Stimulated activated naive CD8-positive, alpha-beta T cell treated with anti-CD3 and anti-CD28 coated beads, Interleukin-15, amount 100 ng/mL, for 72 hours (primary cell): ENCODE results near the gene ATP11C.

ENCODE experiments used
- ATAC-seq: fragments of 150-1000 bp; cut with Tn5 transposase; 2 replicates; pipeline ENCODE4 v1.10.0; 2021; ENCODE audit warnings: mild to moderate bottlenecking, moderate library complexity
- DNase-seq, 2 donors: peaks; one replicate each; pipeline ENCODE4 v3.0.0; 2021 to 2022
- H3K27ac Mint-ChIP-seq, 2 donors: one replicate each; pipeline ENCODE4 v1.8.0; 2022; ENCODE audit warnings: mild to moderate bottlenecking in 2 of 2, mixed read lengths in 2 of 2, moderate library complexity in 2 of 2
- H3K27me3 Mint-ChIP-seq: one replicate; pipeline ENCODE4 v1.8.0; 2022; ENCODE audit warnings: mixed read lengths
- H3K4me1 Mint-ChIP-seq: one replicate; pipeline ENCODE4 v1.8.0; 2022; ENCODE audit warnings: mild to moderate bottlenecking, mixed read lengths
- H3K4me3 Mint-ChIP-seq, 2 donors: one replicate each; pipeline ENCODE4 v1.8.0; 2022; ENCODE audit warnings: mild to moderate bottlenecking in 2 of 2, mixed read lengths in 2 of 2, moderate library complexity in 1 of 2
- H3K9me3 Mint-ChIP-seq, 2 donors: one replicate each; pipeline ENCODE4 v1.8.0; 2022; ENCODE audit warnings: mixed read lengths in 2 of 2

The ATP11C gene

DNA sequence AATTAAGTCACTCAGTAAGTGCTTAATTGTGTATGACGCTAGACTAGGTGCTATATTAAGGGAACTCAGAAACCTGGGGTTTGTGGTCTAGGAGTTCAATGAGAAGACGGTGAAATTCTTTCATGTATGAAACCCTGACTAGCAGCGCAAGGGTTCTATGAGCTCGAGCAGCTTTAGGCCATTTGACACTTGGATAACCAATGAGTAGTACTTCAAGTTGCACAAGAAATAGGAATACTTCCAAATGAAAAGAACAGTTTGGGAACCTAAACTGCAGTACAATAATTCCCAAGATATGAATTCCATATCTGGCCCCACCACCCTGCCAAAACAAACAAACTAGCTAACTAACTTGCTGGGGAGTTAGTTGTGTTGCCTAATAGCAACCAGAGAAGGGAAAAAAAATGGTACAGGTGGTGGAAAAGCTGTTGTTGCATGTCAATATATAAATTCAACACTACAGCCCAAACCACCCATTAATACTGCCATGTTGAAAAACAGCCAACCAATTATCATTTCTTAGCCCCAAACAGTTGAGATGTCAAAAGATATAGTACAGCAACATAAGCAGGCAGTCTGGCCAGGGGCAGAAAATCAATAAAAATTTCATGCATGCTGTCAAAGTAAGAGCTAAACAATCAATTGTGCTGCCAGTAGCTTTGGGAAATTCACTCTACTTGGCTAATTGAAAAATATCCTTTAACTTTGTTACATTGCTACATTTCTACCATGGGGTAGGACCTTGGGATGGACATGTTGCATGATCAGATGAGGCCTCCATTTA, 170.3 kb downstream of the ATP11C start:
- Mint-ChIP-seq H3K4me3 (no peak overlapping the region), H3K27ac (no peak overlapping the region), H3K9me3 (no peaks in the 10 kb centered on the region), H3K27me3 (no peaks in the 10 kb centered on the region), H3K4me1 (no peaks in the 10 kb centered on the region)
- no peak for ATAC-seq
- DNase-seq, result no peak

DNA sequence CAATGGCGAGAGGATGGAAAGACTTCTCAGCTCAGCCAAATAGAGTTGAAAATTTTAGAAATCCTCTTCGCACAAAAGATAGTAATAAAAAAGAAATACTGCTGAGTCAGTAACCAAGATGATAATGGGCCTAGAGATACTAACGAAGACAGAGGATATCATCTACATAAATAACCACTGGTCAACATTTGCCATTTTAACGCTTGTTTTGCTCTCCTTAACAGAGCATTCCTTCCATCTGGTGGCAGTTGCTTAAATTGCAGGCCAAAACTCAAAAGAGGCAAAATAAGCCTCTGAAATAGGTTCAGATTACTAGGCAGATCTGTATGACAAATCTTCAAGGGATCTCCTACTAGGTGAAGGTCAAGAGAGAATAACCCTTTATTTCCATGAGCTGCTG, 173.2 kb downstream of the ATP11C start:
- H3K9me3 Mint-ChIP-seq, result no peaks in the 10 kb centered on the region
- no peaks in the 10 kb centered on the region for H3K27me3 Mint-ChIP-seq
- no peaks in the 10 kb centered on the region for H3K4me1 Mint-ChIP-seq
- DNase-seq (no peak), ATAC-seq (no peak)
- H3K27ac Mint-ChIP-seq, result no peak overlapping the region
- H3K4me3 Mint-ChIP-seq, result no peak overlapping the region

DNA sequence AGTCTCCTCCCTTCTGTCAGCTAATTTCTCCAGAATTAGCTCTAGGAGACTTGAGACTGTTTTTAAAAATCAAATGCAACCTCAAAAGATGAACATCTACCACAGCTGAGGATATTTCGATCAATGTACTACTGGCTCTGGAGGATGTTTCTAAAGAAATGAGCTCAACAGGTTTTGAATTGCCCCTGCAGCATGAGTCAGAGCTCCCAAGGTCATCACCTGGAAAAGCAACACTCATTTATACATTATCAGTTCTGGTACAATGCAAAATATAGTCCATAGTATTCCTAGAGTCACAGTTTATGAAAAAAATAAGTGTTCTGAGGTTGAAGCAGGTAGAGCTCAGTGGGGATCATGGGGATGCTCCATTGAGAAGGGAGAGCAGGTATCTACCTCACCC, 174.0 kb downstream of the ATP11C start:
- DNase-seq (no peak), ATAC-seq (no peak)
- H3K9me3 Mint-ChIP-seq, result no peaks in the 10 kb centered on the region
- no peaks in the 10 kb centered on the region for H3K4me1 Mint-ChIP-seq
- no peak overlapping the region for H3K4me3 Mint-ChIP-seq
- no peak overlapping the region for H3K27ac Mint-ChIP-seq
- H3K27me3 Mint-ChIP-seq, result no peaks in the 10 kb centered on the region

DNA sequence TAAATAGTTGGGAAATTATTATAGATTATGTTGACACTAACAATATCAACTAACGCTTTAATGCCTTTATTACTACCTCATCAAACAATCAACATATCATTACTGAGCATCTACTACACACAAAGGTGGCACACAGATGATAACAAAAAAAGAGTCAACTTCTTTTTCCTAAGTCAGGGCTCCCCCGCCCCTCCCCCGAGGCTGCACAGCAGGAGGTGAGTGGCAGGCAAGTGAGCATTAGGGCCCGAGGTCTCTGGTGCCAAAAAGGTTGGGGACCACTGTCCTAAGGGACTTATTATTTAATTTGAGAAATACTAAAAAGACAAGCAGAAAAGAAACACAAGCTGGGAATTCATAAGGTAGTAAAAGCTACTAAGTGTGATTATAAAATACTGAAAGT, 174.6 kb downstream of the ATP11C start:
- DNase-seq, result no peak
- Mint-ChIP-seq H3K27me3 (no peaks in the 10 kb centered on the region), H3K4me3 (no peak overlapping the region), H3K9me3 (no peaks in the 10 kb centered on the region), H3K27ac (no peak overlapping the region), H3K4me1 (no peaks in the 10 kb centered on the region)
- ATAC-seq, result no peak

DNA sequence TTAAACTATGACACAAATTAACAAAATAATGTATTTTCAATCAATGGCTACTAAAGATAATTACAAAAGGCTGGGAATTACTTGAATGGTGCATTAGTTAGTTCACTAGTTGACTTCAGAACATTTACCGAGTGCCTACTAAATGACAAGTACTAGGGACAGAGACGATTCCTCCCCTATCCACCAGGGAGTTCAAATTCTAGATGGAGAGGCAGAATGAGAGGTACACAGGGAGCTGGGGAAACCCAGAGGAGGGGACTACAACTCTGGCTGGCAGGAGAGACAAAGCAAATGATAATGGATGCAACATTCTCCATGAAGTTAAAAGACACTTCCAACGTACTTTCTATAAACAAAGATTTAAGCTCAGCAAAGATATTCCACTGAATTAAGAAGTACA, 181.8 kb downstream of the ATP11C start:
- ATAC-seq (no peak), DNase-seq (no peak)
- Mint-ChIP-seq H3K27me3 (no peaks in the 10 kb centered on the region), H3K4me3 (no peak overlapping the region), H3K9me3 (no peaks in the 10 kb centered on the region), H3K4me1 (no peaks in the 10 kb centered on the region), H3K27ac (no peak overlapping the region)

DNA sequence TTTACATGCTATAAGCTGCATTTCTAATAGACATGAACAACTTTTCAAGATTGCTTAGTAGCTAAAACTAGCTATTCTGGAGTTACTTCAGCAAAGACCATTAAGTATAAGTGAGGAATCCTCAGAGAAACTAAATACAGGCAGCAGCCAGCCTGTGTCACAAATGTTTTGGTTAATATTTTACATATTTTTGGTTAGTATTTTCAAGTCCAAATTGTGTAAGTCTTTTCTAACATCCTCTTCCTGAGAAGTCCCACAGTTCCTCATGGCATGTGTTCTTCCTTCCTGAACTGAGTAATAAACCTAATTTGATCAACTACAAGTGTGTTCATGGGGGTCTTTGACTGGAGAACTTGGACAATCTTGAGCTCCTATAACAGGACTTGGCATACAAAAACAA, 182.5 kb downstream of the ATP11C start:
- Mint-ChIP-seq H3K4me1 (no peaks in the 10 kb centered on the region), H3K4me3 (no peak overlapping the region), H3K27me3 (no peaks in the 10 kb centered on the region), H3K27ac (no peak overlapping the region), H3K9me3 (no peaks in the 10 kb centered on the region)
- no peak for DNase-seq
- no peak for ATAC-seq

DNA sequence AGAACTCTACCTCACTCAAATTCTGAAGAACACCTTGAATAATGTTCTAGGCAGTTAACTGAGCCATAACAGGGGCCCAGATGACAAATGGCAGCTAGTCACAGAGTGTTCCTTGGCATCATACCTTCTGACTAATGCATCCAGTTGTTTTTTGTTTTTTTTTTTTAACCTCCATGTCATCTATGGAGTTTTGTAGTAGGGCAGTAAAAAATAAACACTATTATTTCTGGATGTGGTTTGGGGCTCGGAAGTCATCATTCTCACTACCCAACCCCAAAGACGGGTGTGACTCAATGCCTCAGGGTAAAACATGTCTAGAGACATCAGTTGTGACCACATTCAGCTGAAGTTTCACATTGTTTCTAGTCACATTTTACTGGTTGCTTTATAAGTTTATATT, 193.7 kb downstream of the ATP11C start:
- H3K9me3 Mint-ChIP-seq, result no peaks in the 10 kb centered on the region
- peak; percentile 98 for ATAC-seq
- peaks cover 10% of the 10 kb centered on the region for H3K4me1 Mint-ChIP-seq
- no peaks in the 10 kb centered on the region for H3K27me3 Mint-ChIP-seq
- H3K27ac Mint-ChIP-seq, result no peak overlapping the region
- no peak overlapping the region for H3K4me3 Mint-ChIP-seq
- peak; percentile 10 to 47 for DNase-seq

DNA sequence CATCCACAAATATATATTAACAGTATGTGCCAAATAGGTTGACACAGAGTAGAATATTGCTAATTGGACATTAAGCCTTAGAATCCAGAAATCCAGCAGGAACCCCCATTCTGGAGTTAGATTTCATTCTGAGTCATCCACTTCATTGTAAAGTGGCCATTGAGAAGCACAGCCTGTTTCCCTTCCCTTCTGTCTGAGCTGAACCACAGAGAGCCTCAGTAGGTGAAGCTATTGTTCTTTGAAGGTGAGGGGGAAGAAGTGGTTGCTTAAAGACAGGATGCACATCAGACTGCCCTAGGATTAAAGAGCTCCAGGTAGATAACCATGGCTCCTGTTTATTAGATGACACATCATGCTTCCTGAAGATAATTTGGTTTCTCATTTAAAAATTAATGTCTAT, 194.3 kb downstream of the ATP11C start:
- DNase-seq (no peak), ATAC-seq (no peak)
- no peaks in the 10 kb centered on the region for H3K9me3 Mint-ChIP-seq
- no peaks in the 10 kb centered on the region for H3K27me3 Mint-ChIP-seq
- no peak overlapping the region for H3K4me3 Mint-ChIP-seq
- H3K27ac Mint-ChIP-seq, result no peak overlapping the region
- peaks cover 10% of the 10 kb centered on the region for H3K4me1 Mint-ChIP-seq

DNA sequence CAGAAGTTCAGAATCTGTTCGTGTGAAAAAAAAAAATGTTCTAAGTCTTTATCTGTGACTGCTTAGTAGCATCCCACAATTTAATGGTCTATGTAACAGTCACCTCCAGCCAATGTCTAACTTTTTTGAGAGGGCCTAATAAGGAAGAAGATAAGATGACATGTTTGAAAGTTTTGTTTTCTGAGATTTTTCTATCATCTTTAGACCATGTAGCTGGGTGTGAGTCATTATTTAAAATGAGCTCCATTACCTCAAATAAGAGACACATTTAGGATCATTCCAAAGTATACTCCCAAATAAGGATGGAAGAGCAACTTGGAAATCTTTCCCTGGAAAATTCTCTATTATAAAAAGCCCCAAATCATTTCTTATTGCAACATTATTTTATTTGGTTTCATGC, 196.7 kb downstream of the ATP11C start:
- no peak for DNase-seq
- no peaks in the 10 kb centered on the region for H3K27me3 Mint-ChIP-seq
- H3K9me3 Mint-ChIP-seq, result no peaks in the 10 kb centered on the region
- ATAC-seq, result no peak
- H3K27ac Mint-ChIP-seq, result no peak overlapping the region
- no peak overlapping the region for H3K4me3 Mint-ChIP-seq
- peaks cover 10% of the 10 kb centered on the region for H3K4me1 Mint-ChIP-seq

DNA sequence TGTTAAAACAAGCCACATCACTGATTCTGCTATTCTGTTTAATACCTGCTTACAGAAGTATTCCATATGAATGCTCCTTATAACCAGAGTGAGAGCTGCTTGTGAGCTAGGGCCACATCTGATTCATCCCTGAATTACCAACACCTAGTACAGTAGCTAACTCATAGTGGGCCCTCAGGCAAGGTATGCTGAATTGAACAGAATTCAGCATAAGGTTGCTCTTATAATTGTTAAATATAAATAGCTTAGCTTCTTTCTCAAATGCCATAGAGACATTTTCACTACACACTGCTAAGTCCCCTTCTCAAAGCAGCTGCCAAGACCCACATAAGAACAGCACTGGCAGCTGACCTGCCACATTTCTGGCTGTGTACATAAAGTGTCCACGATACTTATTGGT, 197.9 kb downstream of the ATP11C start:
- Mint-ChIP-seq H3K4me3 (no peak overlapping the region), H3K27ac (no peak overlapping the region)

DNA sequence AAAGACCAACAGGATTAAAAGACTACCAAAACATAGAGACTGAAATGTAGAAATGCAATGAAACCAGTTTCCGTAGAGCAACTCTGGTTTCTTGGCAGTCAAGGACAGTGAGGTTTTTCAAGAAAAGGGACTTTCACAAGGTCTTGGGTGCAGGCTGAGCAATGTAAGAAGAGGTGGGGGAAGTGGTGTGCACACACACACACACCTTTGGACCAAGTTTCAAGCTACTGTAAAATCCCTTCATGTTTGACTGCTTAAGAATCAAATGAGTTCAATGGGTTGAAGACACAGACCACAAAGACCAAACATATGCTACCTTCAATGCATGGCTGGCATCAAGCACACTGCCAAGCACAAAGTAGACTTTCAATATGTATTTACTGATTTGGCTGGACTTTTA, 207.1 kb downstream of the ATP11C start:
- H3K9me3 Mint-ChIP-seq, result no peaks in the 10 kb centered on the region
- DNase-seq (peak; percentile 1 to 32), ATAC-seq (peak; percentile 99)
- no peak overlapping the region for H3K27ac Mint-ChIP-seq
- H3K27me3 Mint-ChIP-seq, result no peaks in the 10 kb centered on the region
- peaks cover 11% of the 10 kb centered on the region for H3K4me1 Mint-ChIP-seq
- no peak overlapping the region for H3K4me3 Mint-ChIP-seq

More for the DNA sequence above, 197.9 kb downstream of the ATP11C start:
- no peak for ATAC-seq
- Mint-ChIP-seq H3K9me3 (no peaks in the 10 kb centered on the region), H3K27me3 (no peaks in the 10 kb centered on the region), H3K4me1 (peaks cover 6% of the 10 kb centered on the region)
- DNase-seq, result no peak

DNA sequence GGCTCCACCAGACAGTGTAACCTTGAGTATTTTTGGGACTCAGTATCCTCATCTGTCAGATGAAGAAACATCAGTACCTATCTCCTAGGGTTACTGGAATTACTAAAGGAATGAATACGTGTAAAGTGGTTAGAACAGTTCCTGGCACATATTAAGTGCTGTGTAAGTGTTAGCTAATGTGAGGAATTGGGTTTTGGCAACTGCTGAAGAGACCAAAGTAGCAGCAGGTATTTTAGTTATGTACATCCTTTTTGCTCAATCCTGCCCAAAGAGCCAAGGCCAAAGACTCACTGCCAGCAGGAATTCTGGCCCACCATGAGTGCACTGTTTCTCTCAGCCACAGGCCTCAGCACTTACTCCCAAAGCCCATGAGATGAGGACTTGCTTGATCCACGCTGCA, 208.2 kb downstream of the ATP11C start:
- DNase-seq, result no peak
- Mint-ChIP-seq H3K4me3 (no peak overlapping the region), H3K27ac (no peak overlapping the region), H3K4me1 (peaks cover 11% of the 10 kb centered on the region), H3K9me3 (no peaks in the 10 kb centered on the region), H3K27me3 (no peaks in the 10 kb centered on the region)
- ATAC-seq, result no peak

DNA sequence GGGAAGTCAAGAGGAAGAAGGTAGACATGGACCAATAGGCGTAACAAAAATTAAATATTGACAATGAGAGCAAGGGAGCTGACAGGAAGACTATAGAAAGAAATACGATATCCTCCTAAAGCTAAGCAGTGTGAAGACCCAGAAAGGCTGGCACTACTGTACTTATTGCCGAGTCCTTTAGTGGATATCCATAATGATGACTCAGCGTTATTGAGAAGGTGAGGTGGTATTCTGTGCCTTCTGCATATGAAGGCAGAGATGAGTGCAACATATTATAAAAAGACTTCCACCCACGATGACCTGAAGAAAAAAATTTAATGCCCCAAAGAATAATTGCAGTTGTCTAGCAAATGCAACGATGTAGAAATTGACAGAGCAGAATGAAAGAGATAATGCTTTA, 211.9 kb downstream of the ATP11C start:
- no peak overlapping the region for H3K4me3 Mint-ChIP-seq
- H3K4me1 Mint-ChIP-seq, result peaks cover 9% of the 10 kb centered on the region
- no peaks in the 10 kb centered on the region for H3K9me3 Mint-ChIP-seq
- DNase-seq (no peak), ATAC-seq (no peak)
- no peaks in the 10 kb centered on the region for H3K27me3 Mint-ChIP-seq
- H3K27ac Mint-ChIP-seq, result peak overlapping the region in 1 of 2 donors; percentile 19

DNA sequence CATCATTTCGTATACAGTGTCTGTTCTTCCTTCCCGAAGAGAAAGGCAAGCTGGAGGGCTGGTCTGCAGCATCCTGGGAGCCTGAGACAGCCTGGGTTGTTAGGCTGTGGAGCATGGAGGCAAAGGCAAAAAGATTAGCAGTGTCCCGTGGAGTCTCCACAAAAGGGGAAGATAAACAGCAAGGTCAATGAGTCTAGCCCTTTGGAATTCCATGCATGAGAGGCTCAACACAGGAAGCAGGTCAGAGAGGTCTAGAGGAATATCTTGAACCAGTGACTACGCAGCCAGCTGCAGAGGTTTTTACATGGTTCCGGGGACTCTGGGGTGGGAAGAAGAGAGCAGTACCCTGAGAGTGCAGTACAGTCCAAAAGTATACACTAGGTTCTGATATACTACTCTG, 212.7 kb downstream of the ATP11C start:
- Mint-ChIP-seq H3K27me3 (no peaks in the 10 kb centered on the region), H3K4me1 (peaks cover under 1% of the 10 kb centered on the region), H3K4me3 (no peak overlapping the region), H3K27ac (no peak overlapping the region), H3K9me3 (no peaks in the 10 kb centered on the region)
- DNase-seq, result no peak
- ATAC-seq, result no peak

DNA sequence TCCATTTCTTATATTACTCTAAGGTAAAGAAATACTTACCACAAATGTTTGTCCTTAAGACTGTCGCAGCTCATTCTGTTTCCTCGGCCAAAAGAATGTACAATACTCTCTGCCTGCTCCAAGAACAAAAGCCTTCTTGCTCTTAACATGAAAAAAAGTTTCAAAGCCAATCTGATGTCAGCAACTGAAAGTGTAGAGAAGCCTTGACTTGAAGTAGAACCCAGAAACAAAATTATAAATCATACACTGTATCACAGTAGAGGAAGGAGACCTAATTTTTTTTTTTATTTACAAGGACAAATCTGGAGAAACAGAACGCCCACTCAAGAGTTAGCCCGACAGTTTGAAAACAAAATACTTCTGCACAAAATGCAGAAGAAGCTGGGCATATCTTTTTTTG, 224.8 kb downstream of the ATP11C start, which contains the start of gene MCF2:
Gene MCF2, minus strand, starts transcription at position 101 of the 400 bp plus-strand sequence. CDS start 56,423 bp downstream, outside the sequence.
- ATAC-seq, result no peak
- DNase-seq, result no peak
- Mint-ChIP-seq H3K27me3 (no peaks in the 10 kb centered on the region), H3K4me3 (no peak within 1 kb of the TSS), H3K27ac (no peak within 1 kb of the TSS), H3K9me3 (no peaks in the 10 kb centered on the region), H3K4me1 (no peaks in the 10 kb centered on the region)

DNA sequence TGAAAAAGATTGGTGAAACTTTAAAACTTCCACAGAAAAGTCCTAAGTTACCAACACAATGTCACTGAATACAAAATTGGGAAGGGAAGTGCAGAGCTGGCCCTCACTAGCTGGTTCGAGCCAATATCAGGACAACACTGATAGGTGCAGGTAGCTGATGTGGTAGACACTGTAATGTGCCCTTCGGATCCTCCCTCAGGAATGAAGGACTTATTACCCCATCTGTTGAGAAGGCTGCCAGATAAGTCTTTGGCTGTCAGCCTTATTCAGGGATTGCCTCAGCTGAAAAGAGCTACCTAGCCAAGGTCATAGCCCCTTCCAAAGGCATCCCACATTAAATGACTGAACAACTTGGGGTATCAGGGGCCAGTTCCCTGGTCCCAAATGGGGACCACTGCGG, 230.2 kb downstream of the ATP11C start:
- Mint-ChIP-seq H3K27ac (no peak overlapping the region), H3K27me3 (no peaks in the 10 kb centered on the region)
- ATAC-seq, result no peak

DNA sequence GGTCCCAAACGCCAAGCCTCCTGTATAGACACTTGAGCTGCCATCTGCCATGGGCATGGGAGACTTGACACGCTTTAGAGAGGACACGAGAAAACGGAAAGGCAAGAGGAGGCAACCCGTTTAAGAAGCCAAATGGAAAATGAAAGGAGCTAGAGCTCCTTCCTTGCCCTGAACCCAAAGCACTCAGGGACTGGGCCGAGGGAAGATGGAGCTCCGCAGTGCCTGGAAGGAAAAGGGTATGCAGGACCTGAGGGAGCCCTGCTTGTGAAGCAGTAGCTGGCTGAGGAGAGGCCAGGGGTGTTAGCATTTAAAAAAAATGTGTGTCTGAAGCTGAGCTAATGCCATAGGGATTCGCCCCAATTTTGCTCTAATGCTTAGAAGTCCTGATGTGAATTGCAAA, 239.9 kb downstream of the ATP11C start:
- no peak for DNase-seq
- no peaks in the 10 kb centered on the region for H3K9me3 Mint-ChIP-seq
- H3K27ac Mint-ChIP-seq, result no peak overlapping the region
- peak overlapping the region in 1 of 2 donors; percentile 20 for H3K4me3 Mint-ChIP-seq
- peaks cover 6% of the 10 kb centered on the region for H3K4me1 Mint-ChIP-seq
- ATAC-seq, result no peak
- peaks cover 24% of the 10 kb centered on the region for H3K27me3 Mint-ChIP-seq

More for the DNA sequence above, 230.2 kb downstream of the ATP11C start:
- H3K4me1 Mint-ChIP-seq, result no peaks in the 10 kb centered on the region
- no peak for DNase-seq
- no peaks in the 10 kb centered on the region for H3K9me3 Mint-ChIP-seq
- H3K4me3 Mint-ChIP-seq, result no peak overlapping the region
